Effector memory CD4-positive, alpha-beta T cell (primary cell): ENCODE measurements around the gene HIRA.
"Not testable (repeated sequence)": the region's sequence is repeated elsewhere in the genome, so short reads cannot be mapped to it uniquely, and the experiment has no call there.

Source experiments
- DNase-seq, 3 donors: peaks; one replicate each; pipeline ENCODE4 v3.0.0-alpha.2; 2020
- H3K27ac ChIP-seq: 2 replicates; pipeline ENCODE4 v1.7.0; 2013; ENCODE audit warnings: mild to moderate bottlenecking, low read length, moderate library complexity; ENCODE audit not compliant: insufficient read depth, poor library complexity, severe bottlenecking
- H3K27me3 ChIP-seq: replicated peaks from 2 replicates; pipeline ENCODE4 v1.7.0; 2013; ENCODE audit warnings: mild to moderate bottlenecking, low read length; ENCODE audit not compliant: insufficient read depth, control insufficient read depth, poor library complexity, severe bottlenecking
- H3K36me3 ChIP-seq: 2 replicates; pipeline ENCODE4 v1.7.0; 2013; ENCODE audit warnings: mild to moderate bottlenecking, low read length, moderate library complexity; ENCODE audit not compliant: control insufficient read depth, insufficient read depth
- H3K4me1 ChIP-seq: 2 replicates; pipeline ENCODE4 v1.7.0; 2013; ENCODE audit warnings: low read length, mild to moderate bottlenecking; ENCODE audit not compliant: control insufficient read depth, insufficient read depth, poor library complexity, severe bottlenecking
- H3K4me3 ChIP-seq: 2 replicates; pipeline ENCODE4 v1.7.0; 2013; ENCODE audit warnings: low read length, low read depth, mild to moderate bottlenecking; ENCODE audit not compliant: insufficient read depth, poor library complexity, severe bottlenecking
- H3K9me3 ChIP-seq: 2 replicates; pipeline ENCODE4 v1.7.0; 2013; ENCODE audit warnings: mild to moderate bottlenecking, low read length, moderate library complexity; ENCODE audit not compliant: control insufficient read depth

The HIRA gene

GRCh38 chr22:19331975-19332374 is 99.6 kb downstream of the HIRA start:
- no peak overlapping the region for H3K4me3 ChIP-seq
- H3K27me3 ChIP-seq = no peaks in the 10 kb centered on the region
- H3K27ac ChIP-seq = no peak overlapping the region
- H3K4me1 ChIP-seq = no peaks in the 10 kb centered on the region
- no peak for DNase-seq
- peaks cover 8% of the 10 kb centered on the region for H3K9me3 ChIP-seq
- H3K36me3 ChIP-seq = peaks cover 61% of the 10 kb centered on the region

DNA sequence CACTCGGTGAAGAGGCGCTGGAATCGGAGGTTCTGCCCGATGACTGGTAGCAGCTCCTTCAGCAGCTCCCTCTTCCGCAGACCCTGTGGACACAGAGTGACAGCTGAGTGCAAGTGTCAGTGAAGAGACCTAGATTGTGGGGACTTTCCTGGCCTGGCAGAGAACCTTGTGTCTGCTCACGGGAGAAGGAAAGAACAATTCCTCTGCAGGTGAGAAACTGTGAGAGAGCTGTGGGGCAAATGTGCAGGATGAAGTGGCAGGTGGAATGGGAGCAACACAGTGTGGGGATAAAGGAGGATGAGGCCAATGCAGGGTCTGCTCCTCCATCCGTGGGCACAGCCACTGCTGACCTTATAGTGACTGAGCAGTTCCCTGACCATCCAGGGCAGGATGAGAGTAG is 100.1 kb downstream of the HIRA start:
- Histone ChIP-seq H3K4me1 (no peaks in the 10 kb centered on the region), H3K27ac (no peak overlapping the region), H3K4me3 (no peak overlapping the region), H3K27me3 (no peaks in the 10 kb centered on the region), H3K36me3 (peaks cover 56% of the 10 kb centered on the region), H3K9me3 (peaks cover 8% of the 10 kb centered on the region)
- no peak for DNase-seq

- Histone ChIP-seq H3K27me3 (no peaks in the 10 kb centered on the region), H3K4me3 (no peak overlapping the region), H3K36me3 (peaks cover 50% of the 10 kb centered on the region), H3K27ac (no peak overlapping the region), H3K4me1 (no peaks in the 10 kb centered on the region), H3K9me3 (peaks cover 8% of the 10 kb centered on the region)
- DNase-seq = no peak
Measured at GRCh38 chr22:19330865-19331418, 100.6 kb downstream of the HIRA start.

DNA sequence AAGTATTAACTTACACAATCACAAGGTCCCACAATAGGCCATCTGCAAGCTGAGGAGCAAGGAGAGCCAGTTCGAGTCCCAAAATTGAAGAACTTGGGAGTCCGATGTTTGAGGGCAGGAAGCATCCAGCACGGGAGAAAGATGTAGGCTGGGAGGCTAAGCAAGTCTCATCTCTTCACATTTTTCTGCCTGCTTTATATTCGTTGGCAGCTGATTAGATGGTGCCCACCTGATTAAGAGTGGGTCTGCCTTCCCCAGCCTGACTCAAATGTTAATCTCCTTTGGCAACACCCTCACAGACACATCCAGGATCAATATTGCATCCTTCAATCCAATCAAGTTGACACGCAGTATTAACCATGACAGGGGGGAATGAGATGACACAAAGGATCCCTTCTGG is 101.3 kb downstream of the HIRA start:
- H3K27ac ChIP-seq, DNase-seq, H3K9me3 ChIP-seq, H3K4me3 ChIP-seq, H3K4me1 ChIP-seq, H3K27me3 ChIP-seq: not testable (repeated sequence)
- peaks cover 45% of the 10 kb centered on the region for H3K36me3 ChIP-seq

GRCh38 chr22:19329454-19329853 is 102.1 kb downstream of the HIRA start:
- Histone ChIP-seq H3K9me3 (peaks cover 8% of the 10 kb centered on the region), H3K27ac (no peak overlapping the region), H3K4me1 (no peaks in the 10 kb centered on the region), H3K36me3 (peaks cover 37% of the 10 kb centered on the region), H3K27me3 (no peaks in the 10 kb centered on the region), H3K4me3 (no peak overlapping the region)
- no peak for DNase-seq

GRCh38 chr22:19325296-19325948 is 106.1 kb downstream of the HIRA start:
- H3K4me3 ChIP-seq = no peak overlapping the region
- H3K9me3 ChIP-seq = peaks cover 8% of the 10 kb centered on the region
- no peak overlapping the region for H3K27ac ChIP-seq
- no peak for DNase-seq
- no peaks in the 10 kb centered on the region for H3K4me1 ChIP-seq
- H3K27me3 ChIP-seq = no peaks in the 10 kb centered on the region
- H3K36me3 ChIP-seq = peaks cover 7% of the 10 kb centered on the region

- H3K9me3 ChIP-seq, DNase-seq, H3K4me1 ChIP-seq, H3K36me3 ChIP-seq, H3K27me3 ChIP-seq, H3K4me3 ChIP-seq, H3K27ac ChIP-seq: not testable (repeated sequence)
Measured at GRCh38 chr22:19323420-19323819, 108.1 kb downstream of the HIRA start.

DNA sequence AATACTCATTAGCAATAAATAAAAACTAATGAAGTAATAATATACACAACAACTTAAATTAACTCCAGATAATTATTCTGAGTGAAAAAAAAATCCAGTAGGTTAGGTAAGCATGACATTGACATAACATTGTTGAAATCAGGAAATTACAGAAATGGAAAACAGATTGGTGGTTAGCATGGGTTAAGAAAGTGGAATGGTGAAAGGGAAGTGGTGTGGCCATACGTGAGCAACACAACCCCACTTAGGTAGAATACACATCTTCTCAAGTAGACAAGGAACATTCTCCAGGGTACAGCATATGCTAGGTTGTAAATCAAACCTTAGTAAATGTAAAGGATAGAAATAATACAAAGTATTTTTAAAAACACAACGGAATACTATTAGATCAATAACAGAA is 109.8 kb downstream of the HIRA start:
- no peaks in the 10 kb centered on the region for H3K4me1 ChIP-seq
- H3K27ac ChIP-seq = no peak overlapping the region
- H3K9me3 ChIP-seq = peaks cover 7% of the 10 kb centered on the region
- no peaks in the 10 kb centered on the region for H3K36me3 ChIP-seq
- DNase-seq = no peak
- H3K4me3 ChIP-seq = no peak overlapping the region
- no peaks in the 10 kb centered on the region for H3K27me3 ChIP-seq

GRCh38 chr22:19320136-19320535 is 111.4 kb downstream of the HIRA start:
- not testable (repeated sequence) for H3K36me3 ChIP-seq, H3K4me3 ChIP-seq, H3K4me1 ChIP-seq, H3K27me3 ChIP-seq, H3K9me3 ChIP-seq, DNase-seq, H3K27ac ChIP-seq

- peaks cover 9% of the 10 kb centered on the region for H3K9me3 ChIP-seq
- H3K4me1 ChIP-seq = no peaks in the 10 kb centered on the region
- no peak overlapping the region for H3K27ac ChIP-seq
- DNase-seq = no peak
- no peaks in the 10 kb centered on the region for H3K36me3 ChIP-seq
- no peak overlapping the region for H3K4me3 ChIP-seq
- no peaks in the 10 kb centered on the region for H3K27me3 ChIP-seq
Measured at GRCh38 chr22:19319281-19319680, 112.3 kb downstream of the HIRA start.
